Measurements from ENCODE around the gene CNPY2.

GRCh38 chr12:56274299-56274698 lies 41.5 kb downstream of the CNPY2 start:
- TF ChIP-seq, protein P1, sequence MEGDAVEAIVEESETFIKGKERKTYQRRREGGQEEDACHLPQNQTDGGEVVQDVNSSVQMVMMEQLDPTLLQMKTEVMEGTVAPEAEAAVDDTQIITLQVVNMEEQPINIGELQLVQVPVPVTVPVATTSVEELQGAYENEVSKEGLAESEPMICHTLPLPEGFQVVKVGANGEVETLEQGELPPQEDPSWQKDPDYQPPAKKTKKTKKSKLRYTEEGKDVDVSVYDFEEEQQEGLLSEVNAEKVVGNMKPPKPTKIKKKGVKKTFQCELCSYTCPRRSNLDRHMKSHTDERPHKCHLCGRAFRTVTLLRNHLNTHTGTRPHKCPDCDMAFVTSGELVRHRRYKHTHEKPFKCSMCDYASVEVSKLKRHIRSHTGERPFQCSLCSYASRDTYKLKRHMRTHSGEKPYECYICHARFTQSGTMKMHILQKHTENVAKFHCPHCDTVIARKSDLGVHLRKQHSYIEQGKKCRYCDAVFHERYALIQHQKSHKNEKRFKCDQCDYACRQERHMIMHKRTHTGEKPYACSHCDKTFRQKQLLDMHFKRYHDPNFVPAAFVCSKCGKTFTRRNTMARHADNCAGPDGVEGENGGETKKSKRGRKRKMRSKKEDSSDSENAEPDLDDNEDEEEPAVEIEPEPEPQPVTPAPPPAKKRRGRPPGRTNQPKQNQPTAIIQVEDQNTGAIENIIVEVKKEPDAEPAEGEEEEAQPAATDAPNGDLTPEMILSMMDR (IDR thresholded peaks at IDR 0.05), result no peak
- TF ChIP-seq POLR2A (IDR thresholded peaks at IDR 0.05) (no peak), EP300 (IDR thresholded peaks at IDR 0.05) (no peak), POLR2AphosphoS5 (IDR thresholded peaks at IDR 0.05) (no peak)
